Measurements from ENCODE around the gene LGALS8. TPM values are rescaled to one million over a fixed set of nuclear protein-coding genes. Genes with fewer than 3 reads are reported as not detected.

Gene LGALS8
- total and polyA plus RNA-seq, 2 of the 4 experiments (the other 2 are of a cell fraction): 41.3 to 57.7 TPM

DNA sequence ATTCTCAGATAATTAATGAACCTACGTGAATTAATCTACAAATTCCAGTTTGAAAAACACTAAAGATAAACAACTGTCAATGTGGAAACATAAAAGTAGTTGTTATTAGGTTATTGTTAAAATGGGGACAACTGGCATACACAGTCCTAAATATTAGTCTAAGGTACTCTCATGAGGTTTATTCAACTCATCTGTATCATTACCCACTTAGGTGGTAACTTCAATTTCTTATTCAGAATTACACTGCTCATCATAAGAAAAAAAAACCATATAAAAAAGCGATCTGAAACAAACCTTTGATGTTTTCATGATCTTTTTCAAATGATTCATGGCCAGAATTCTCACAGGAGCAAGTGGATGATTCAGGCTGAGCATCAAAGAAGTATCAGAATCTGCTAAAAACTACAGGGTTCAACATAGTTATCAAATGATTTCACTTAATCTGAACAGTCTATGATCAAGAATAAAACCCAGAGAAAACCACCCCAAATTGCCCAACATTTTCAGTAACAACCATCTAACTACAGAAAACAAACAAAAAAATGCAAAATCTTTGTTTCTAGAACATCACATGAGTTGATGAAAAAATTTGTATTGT is 66.9 kb downstream of the LGALS8 start:
- H2BK15ac ChIP-seq (ENCODE audit: low read depth, low read length): no peak overlapping the region
- H2AFZ ChIP-seq (replicated peaks; ENCODE audit: low read length, poor library complexity): no peak overlapping the region
- no peak overlapping the region for H3K56ac ChIP-seq (ENCODE audit: extremely low read depth, insufficient read depth, low read length)
- H3K9me3 ChIP-seq (ENCODE audit: control insufficient read depth, insufficient read depth, low read length): no peaks in the 10 kb centered on the region
- no peak overlapping the region for H3K4me2 ChIP-seq (ENCODE audit: low read depth, low read length)
- H2BK120ac ChIP-seq (ENCODE audit: low read depth, low read length): no peak overlapping the region
- H4K91ac ChIP-seq (ENCODE audit: insufficient read depth, low read depth, low read length): no peak overlapping the region
- H2BK5ac ChIP-seq (ENCODE audit: low read depth, low read length, poor library complexity, severe bottlenecking): no peak overlapping the region
- intact Hi-C loops (cut with micrococcal nuclease) (loop anchor here (10.0 kb wide), 1 partner anchor 234 kb away; no protein-coding TSS in a partner anchor), in situ Hi-C loops (cut with MboI; ENCODE audit: low sequenced_read_pairs) (loop anchor here (5.0 kb wide), 1 partner anchor 43 kb away; no protein-coding TSS in a partner anchor), dilution Hi-C loops (cut with HindIII; ENCODE audit: low sequenced_read_pairs, unreplicated experiment) (no loop called here)
- H3K4ac ChIP-seq (ENCODE audit: low read depth, low read length): no peak overlapping the region
- POLR2A ChIA-PET (ENCODE audit: unreplicated experiment): no interaction called here
- no CpG with 5 or more reads among the region's 2 CpGs for WGBS, 2 experiments (ENCODE audit: extremely low coverage in 2 of 2, insufficient read length in 1 of 2)
- no peak overlapping the region for H3K27ac ChIP-seq (ENCODE audit: insufficient read depth, low read length)
- no peaks in the 10 kb centered on the region for H3K9me1 ChIP-seq (ENCODE audit: insufficient read depth, low read length)
- H3K4me1 ChIP-seq (ENCODE audit: control insufficient read depth, insufficient read depth, low read length): no peaks in the 10 kb centered on the region
- H4K5ac ChIP-seq (ENCODE audit: low read depth, low read length): no peak overlapping the region
- TF ChIP-seq RFX5 (IDR thresholded peaks at IDR 0.05; ENCODE audit: low read depth, low read length): no peak
- peaks cover 16% of the 10 kb centered on the region for H3K36me3 ChIP-seq (ENCODE audit: control insufficient read depth, insufficient read depth, low read length)
- no peaks in the 10 kb centered on the region for H3K27me3 ChIP-seq (ENCODE audit: control insufficient read depth, insufficient read depth, low read length)
- no peaks in the 10 kb centered on the region; a peak in 1 of 4 replicates for H3K79me1 ChIP-seq (ENCODE audit: low read depth in 1 of 2, low read length in 2 of 2)
- H3K9ac ChIP-seq (ENCODE audit: low read depth, low read length): no peak overlapping the region
- H4K8ac ChIP-seq (ENCODE audit: low read depth in 2 of 2, low read length in 2 of 2): no peak overlapping the region
- no peak overlapping the region for H2BK20ac ChIP-seq (ENCODE audit: low read depth, low read length)
- no peak overlapping the region for H3K14ac ChIP-seq (replicated peaks; ENCODE audit: low read depth, low read length)
- DNase-seq (no peak), ATAC-seq (ENCODE audit: low read depth) (no peak)
- H3K4me3 ChIP-seq (ENCODE audit: insufficient read depth, low read depth, low read length): no peak overlapping the region
- BruUV-seq (replicated peaks): no TSS peak
- H3K18ac ChIP-seq (ENCODE audit: low read depth, low read length): no peak overlapping the region
- no peak overlapping the region for H3K23ac ChIP-seq (ENCODE audit: low read depth, low read length)
- no peak overlapping the region for H2AK9ac ChIP-seq (replicated peaks; ENCODE audit: low read depth, low read length, poor library complexity)
- no peak overlapping the region for H2AK5ac ChIP-seq (ENCODE audit: low read depth, low read length)
- H4K20me1 ChIP-seq (ENCODE audit: insufficient read depth, low read length): no peaks in the 10 kb centered on the region
- CTCF ChIA-PET: no interaction called here

Data from IMR-90 (cell line).